KOPT-K1 (cell line): Measurements from ENCODE around the gene TBC1D21.
A peak's percentile ranks its signal among the peaks of the same experiment; 100 is the strongest.

Experiments
- H3K27ac ChIP-seq: fragments of 200-600 bp; sonication (generic); 2 replicates; pipeline ENCODE4 v1.5.1; 2016; ENCODE audit warnings: antibody characterized with exemption, mild to moderate bottlenecking, low read depth, low read length; ENCODE audit not compliant: poor library complexity, severe bottlenecking
- H3K36me3 ChIP-seq: fragments of 200-600 bp; sonication (generic); 2 replicates; pipeline ENCODE4 v1.5.1; 2017; ENCODE audit warnings: antibody characterized with exemption, mild to moderate bottlenecking, low read length, moderate library complexity; ENCODE audit not compliant: insufficient read depth
- H3K9me3 ChIP-seq: fragments of 200-600 bp; sonication (generic); 2 replicates; pipeline ENCODE4 v1.5.1; 2017; ENCODE audit warnings: antibody characterized with exemption, low read length, mild to moderate bottlenecking; ENCODE audit not compliant: insufficient read depth, poor library complexity, severe bottlenecking

The TBC1D21 gene

GRCh38 chr15:73907035-73907408, 33.7 kb downstream of the TBC1D21 start:
- H3K9me3 ChIP-seq, result no peaks in the 10 kb centered on the region
- no peaks in the 10 kb centered on the region for H3K36me3 ChIP-seq
- H3K27ac ChIP-seq, result no peak overlapping the region

- Histone ChIP-seq H3K36me3 (no peaks in the 10 kb centered on the region), H3K27ac (no peak overlapping the region), H3K9me3 (no peaks in the 10 kb centered on the region)
Observed at GRCh38 chr15:73908030-73908821, 34.9 kb downstream of the TBC1D21 start.

GRCh38 chr15:73908822-73909122, 35.4 kb downstream of the TBC1D21 start:
- Histone ChIP-seq H3K9me3 (no peaks in the 10 kb centered on the region), H3K27ac (no peak overlapping the region)

GRCh38 chr15:73909651-73910050, 36.3 kb downstream of the TBC1D21 start:
- no peaks in the 10 kb centered on the region for H3K9me3 ChIP-seq
- H3K36me3 ChIP-seq, result no peaks in the 10 kb centered on the region
- H3K27ac ChIP-seq, result no peak overlapping the region

More at GRCh38 chr15:73908822-73909122, 35.4 kb downstream of the TBC1D21 start:
- no peaks in the 10 kb centered on the region for H3K36me3 ChIP-seq

- Histone ChIP-seq H3K27ac (no peak overlapping the region), H3K9me3 (no peaks in the 10 kb centered on the region), H3K36me3 (no peaks in the 10 kb centered on the region)
Observed at GRCh38 chr15:73910522-73911303, 37.3 kb downstream of the TBC1D21 start.

GRCh38 chr15:73912030-73912596, 38.7 kb downstream of the TBC1D21 start:
- Histone ChIP-seq H3K36me3 (no peaks in the 10 kb centered on the region; the same call in 1 of the 2 replicates), H3K27ac (no peak overlapping the region), H3K9me3 (peaks cover 3% of the 10 kb centered on the region)

- Histone ChIP-seq H3K9me3 (peaks cover 17% of the 10 kb centered on the region), H3K27ac (no peak overlapping the region), H3K36me3 (no peaks in the 10 kb centered on the region; the same call in 1 of the 2 replicates)
Observed at GRCh38 chr15:73914145-73914544, 40.8 kb downstream of the TBC1D21 start.

GRCh38 chr15:73915082-73915481, 41.7 kb downstream of the TBC1D21 start:
- no peak overlapping the region for H3K27ac ChIP-seq
- no peaks in the 10 kb centered on the region; the same call in 1 of the 2 replicates for H3K36me3 ChIP-seq
- peaks cover 18% of the 10 kb centered on the region for H3K9me3 ChIP-seq

- peaks cover 18% of the 10 kb centered on the region for H3K9me3 ChIP-seq
- H3K27ac ChIP-seq, result no peak overlapping the region
- H3K36me3 ChIP-seq, result no peaks in the 10 kb centered on the region; the same call in 1 of the 2 replicates
Observed at GRCh38 chr15:73918784-73919183, 45.4 kb downstream of the TBC1D21 start.

- Histone ChIP-seq H3K9me3 (peaks cover 18% of the 10 kb centered on the region), H3K36me3 (no peaks in the 10 kb centered on the region; the same call in 1 of the 2 replicates), H3K27ac (no peak overlapping the region)
Observed at GRCh38 chr15:73919706-73920105, 46.3 kb downstream of the TBC1D21 start.

- Histone ChIP-seq H3K9me3 (peaks cover 14% of the 10 kb centered on the region), H3K36me3 (no peaks in the 10 kb centered on the region; the same call in 1 of the 2 replicates), H3K27ac (peak overlapping the region; percentile 9)
Observed at GRCh38 chr15:73921254-73921925, 48.0 kb downstream of the TBC1D21 start.

- Histone ChIP-seq H3K36me3 (no peaks in the 10 kb centered on the region; the same call in 1 of the 2 replicates), H3K27ac (no peak overlapping the region)
Observed at GRCh38 chr15:73922186-73923151, 49.1 kb downstream of the TBC1D21 start.

GRCh38 chr15:73923156-73923487, 49.8 kb downstream of the TBC1D21 start:
- no peak overlapping the region for H3K27ac ChIP-seq
- H3K36me3 ChIP-seq, result no peaks in the 10 kb centered on the region; the same call in 1 of the 2 replicates
- peaks cover 10% of the 10 kb centered on the region for H3K9me3 ChIP-seq

More at GRCh38 chr15:73922186-73923151, 49.1 kb downstream of the TBC1D21 start:
- peaks cover 14% of the 10 kb centered on the region for H3K9me3 ChIP-seq
